Bronchial epithelial cell (primary cell): ENCODE results near the gene DNAJC12. TPM values are rescaled to one million over a fixed set of nuclear protein-coding genes. Genes with fewer than 3 reads are reported as not detected.
"Not testable (repeated sequence)": the region's sequence is repeated elsewhere in the genome, so short reads cannot be mapped to it uniquely, and the experiment has no call there.

Source experiments
- DNase-seq: peaks from one replicate; pipeline ENCODE4 v3.0.0-alpha.2; 2010; ENCODE audit warnings: low read depth
- FAIRE-seq: peaks from 2 replicates; lab custom pipeline; 2011; peaks lifted over from hg19 to GRCh38; lab: Jason Lieb, UNC
- H3K27me3 ChIP-seq: 2 replicates; pipeline ENCODE4 v1.5.1; 2011; ENCODE audit warnings: low read length; ENCODE audit not compliant: control insufficient read depth, insufficient read depth
- H3K36me3 ChIP-seq: 2 replicates; pipeline ENCODE4 v1.5.1; 2011; ENCODE audit warnings: low read length; ENCODE audit not compliant: control insufficient read depth, insufficient read depth
- H3K4me3 ChIP-seq: 2 replicates; pipeline ENCODE4 v1.5.1; 2011; ENCODE audit warnings: mild to moderate bottlenecking, low read depth, low read length, control low read depth
- CTCF ChIP-seq: IDR thresholded peaks from 2 replicates; pipeline ENCODE4 v1.5.1; 2011; ENCODE audit warnings: mild to moderate bottlenecking, moderate library complexity, low read length, control low read depth, inconsistent platforms; ENCODE audit not compliant: insufficient read depth, severe bottlenecking
- total RNA-seq: library from RNA; depleted of rRNA; stranded (reverse); fragments of >200 nt; gene quantifications from 2 replicates; pipeline ENCODE4 v1.2.1, GENCODE V29; 2014

Gene DNAJC12
- total RNA-seq, result 0.26 TPM in 1 of 2 replicates, not detected in the other

GRCh38 chr10:67837541-67838314 is at the start of gene DNAJC12:
Gene DNAJC12 (minus strand): TSS chr10:67838188. CDS start chr10:67838011, 177 bp downstream.
- DNase-seq (no peak), FAIRE-seq (no peak)
- Histone ChIP-seq H3K4me3 (no peak within 1 kb of the TSS), H3K27me3 (no peaks in the 10 kb centered on the region), H3K36me3 (no peaks in the 10 kb centered on the region)
- no peak for TF ChIP-seq CTCF

GRCh38 chr10:67884842-67885670 is 47.1 kb upstream of the DNAJC12 start:
- Histone ChIP-seq H3K27me3 (no peaks in the 10 kb centered on the region), H3K4me3 (peak overlapping the region; percentile 77), H3K36me3 (peaks cover 6% of the 10 kb centered on the region)
- no peak for TF ChIP-seq CTCF
- FAIRE-seq, result no peak
- peak; percentile 50 for DNase-seq

GRCh38 chr10:67884313-67884841 is 46.4 kb upstream of the DNAJC12 start, which contains the start of gene SIRT1:
Gene SIRT1 (plus strand): TSS chr10:67884656. CDS start chr10:67884722, 66 bp downstream.
- Histone ChIP-seq H3K4me3 (peak within 1 kb of the TSS; percentile 77), H3K36me3 (peaks cover 3% of the 10 kb centered on the region), H3K27me3 (no peaks in the 10 kb centered on the region)
- DNase-seq, result peak; percentile 69
- TF ChIP-seq CTCF, result no peak
- no peak for FAIRE-seq

- H3K36me3 ChIP-seq, result peaks cover 3% of the 10 kb centered on the region
- peak overlapping the region; percentile 77 for H3K4me3 ChIP-seq
- DNase-seq (no peak), FAIRE-seq (no peak)
- H3K27me3 ChIP-seq, result no peaks in the 10 kb centered on the region
- no peak for TF ChIP-seq CTCF
Observed at GRCh38 chr10:67883710-67884312, 45.8 kb upstream of the DNAJC12 start.

GRCh38 chr10:67878133-67878532 is 40.1 kb upstream of the DNAJC12 start:
- no peak for DNase-seq
- FAIRE-seq, result no peak
- Histone ChIP-seq H3K36me3 (no peaks in the 10 kb centered on the region), H3K27me3 (no peaks in the 10 kb centered on the region), H3K4me3 (no peak overlapping the region)
- TF ChIP-seq CTCF, result no peak

GRCh38 chr10:67877421-67877820 is 39.4 kb upstream of the DNAJC12 start:
- DNase-seq, H3K36me3 ChIP-seq, H3K4me3 ChIP-seq, H3K27me3 ChIP-seq, FAIRE-seq: not testable (repeated sequence)
